ENCODE results near the gene APEH. TPM values are rescaled to one million over a fixed set of nuclear protein-coding genes. Genes with fewer than 3 reads are reported as not detected.

Gene APEH
- total and polyA plus RNA-seq, 10 of the 15 experiments (the other 5 are each of a cell fraction or from before 2014, with no cell fraction given), result 74.4 to 214 (median 131) TPM

- no peaks in the 10 kb centered on the region; a peak in 1 of 4 replicates for H3K36me3 ChIP-seq (ENCODE audit: control insufficient read depth in 2 of 2, insufficient read depth in 2 of 2, low read length in 1 of 2)
- no peaks in the 10 kb centered on the region for H3K4me1 ChIP-seq (ENCODE audit: control insufficient read depth, insufficient read depth, low read length)
- SMC1A ChIA-PET (ENCODE audit: uncharacterized antibody, unreplicated experiment), result no interaction called here
- in situ Hi-C loops (cut with MboI) (no loop called here), intact Hi-C loops (cut with micrococcal nuclease; ENCODE audit: unreplicated experiment) (no loop called here)
- no peak overlapping the region for H3K4me3 ChIP-seq
- no peaks in the 10 kb centered on the region for H3K27me3 ChIP-seq (replicated peaks in 1 of 2; ENCODE audit: control insufficient read depth in 2 of 2, insufficient read depth in 2 of 2, low read length in 1 of 2)
- 84% methylated on average over 11 of the region's 11 CpGs for WGBS (ENCODE audit: insufficient coverage, insufficient replicate concordance, low lambda C conversion rate, missing lambda C conversion rate)
- POLR2A ChIA-PET, result interaction anchor here (1.2 kb wide), 1 partner anchor 12 kb away, joined by 3 read pairs; no protein-coding TSS in a partner anchor
- FAIRE-seq, result no peak
- H3K27ac ChIP-seq (ENCODE audit: control insufficient read depth, insufficient read depth), result no peak overlapping the region
- H4K20me1 ChIP-seq (ENCODE audit: control insufficient read depth, insufficient read depth), result no peaks in the 10 kb centered on the region
- CTCF ChIA-PET, result interaction anchor here (1.8 kb wide), 1 partner anchor 9 kb away, joined by 5 read pairs; no protein-coding TSS in a partner anchor
- DNase-seq (ENCODE audit: low read depth, low spot score), result no peak
- H2AFZ ChIP-seq (ENCODE audit: control insufficient read depth, low read depth, low read length), result no peak overlapping the region
- TF ChIP-seq EP300 (IDR thresholded peaks at IDR 0.05; ENCODE audit: borderline replicate concordance in 1 of 2, control insufficient read depth in 1 of 2, low read depth in 2 of 2, low read length in 2 of 2) (no peak), SP1 (IDR thresholded peaks at IDR 0.05; ENCODE audit: low read depth, low read length) (no peak), RELB (IDR thresholded peaks at IDR 0.05; ENCODE audit: low read depth) (no peak), NR2C1 (IDR thresholded peaks at IDR 0.05) (no peak), NFYB (IDR thresholded peaks at IDR 0.05; ENCODE audit: insufficient read depth, low read depth, low read length) (no peak), KAT2A (conservative IDR thresholded peaks at IDR 0.05; ENCODE audit: control insufficient read depth, low read depth, low read length) (no peak), NKRF (conservative IDR thresholded peaks at IDR 0.05) (no peak), ZNF687 (IDR thresholded peaks at IDR 0.05) (no peak), WRNIP1 (IDR thresholded peaks at IDR 0.05; ENCODE audit: borderline replicate concordance, low read depth, low read length) (no peak), BCLAF1 (IDR thresholded peaks at IDR 0.05) (no peak), NR2C2 (IDR thresholded peaks at IDR 0.05; ENCODE audit: borderline replicate concordance, control insufficient read depth, insufficient read length, low read depth) (no peak), EED (IDR thresholded peaks at IDR 0.05; ENCODE audit: low read depth) (no peak), SRF (IDR thresholded peaks at IDR 0.05; ENCODE audit: low read depth in 2 of 2, low read length in 2 of 2) (no peak)
- RAD21 ChIA-PET (ENCODE audit: unreplicated experiment), result no interaction called here
- no peak for ATAC-seq
- H3K9ac ChIP-seq (ENCODE audit: control insufficient read depth, insufficient read depth, low read length), result no peak overlapping the region
- H3K79me2 ChIP-seq (ENCODE audit: control insufficient read depth, insufficient read depth, low read length), result no peaks in the 10 kb centered on the region
- no peak overlapping the region for H3K4me2 ChIP-seq (ENCODE audit: control insufficient read depth, insufficient read depth)
- H3K9me3 ChIP-seq (replicated peaks; ENCODE audit: control insufficient read depth, insufficient read depth, low read length), result no peaks in the 10 kb centered on the region
- no TSS peak for BruUV-seq (replicated peaks)
Measured at GRCh38 chr3:49712166-49712565, 38.0 kb downstream of the APEH start.

Measured in GM12878 (cell line).